ENCODE results near the gene CRELD2.

The CRELD2 gene

DNA sequence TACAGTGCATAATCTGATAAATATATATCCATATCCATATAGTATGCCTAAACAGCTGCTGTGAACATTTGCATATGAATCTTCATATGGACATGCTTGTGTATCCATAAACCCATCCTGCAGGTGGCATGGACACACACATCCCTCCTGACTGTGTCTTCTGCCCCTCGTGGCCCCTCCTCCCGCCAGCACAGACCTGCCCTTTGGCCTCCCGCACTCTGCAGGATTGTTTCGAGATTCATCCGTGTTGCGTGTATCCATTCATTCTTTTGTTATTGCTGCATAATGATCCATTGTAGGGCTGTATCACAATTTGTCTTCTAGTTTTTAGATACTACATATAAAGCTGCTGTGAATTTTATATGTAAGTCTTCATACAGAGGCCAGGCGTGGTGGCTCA, 40.8 kb upstream of the CRELD2 start:
- no peak for DNase-seq (ENCODE audit: low spot score)
- TF ChIP-seq, protein P1, sequence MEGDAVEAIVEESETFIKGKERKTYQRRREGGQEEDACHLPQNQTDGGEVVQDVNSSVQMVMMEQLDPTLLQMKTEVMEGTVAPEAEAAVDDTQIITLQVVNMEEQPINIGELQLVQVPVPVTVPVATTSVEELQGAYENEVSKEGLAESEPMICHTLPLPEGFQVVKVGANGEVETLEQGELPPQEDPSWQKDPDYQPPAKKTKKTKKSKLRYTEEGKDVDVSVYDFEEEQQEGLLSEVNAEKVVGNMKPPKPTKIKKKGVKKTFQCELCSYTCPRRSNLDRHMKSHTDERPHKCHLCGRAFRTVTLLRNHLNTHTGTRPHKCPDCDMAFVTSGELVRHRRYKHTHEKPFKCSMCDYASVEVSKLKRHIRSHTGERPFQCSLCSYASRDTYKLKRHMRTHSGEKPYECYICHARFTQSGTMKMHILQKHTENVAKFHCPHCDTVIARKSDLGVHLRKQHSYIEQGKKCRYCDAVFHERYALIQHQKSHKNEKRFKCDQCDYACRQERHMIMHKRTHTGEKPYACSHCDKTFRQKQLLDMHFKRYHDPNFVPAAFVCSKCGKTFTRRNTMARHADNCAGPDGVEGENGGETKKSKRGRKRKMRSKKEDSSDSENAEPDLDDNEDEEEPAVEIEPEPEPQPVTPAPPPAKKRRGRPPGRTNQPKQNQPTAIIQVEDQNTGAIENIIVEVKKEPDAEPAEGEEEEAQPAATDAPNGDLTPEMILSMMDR (IDR thresholded peaks at IDR 0.05): no peak
- Histone ChIP-seq H3K4me3 (no peak overlapping the region), H3K27ac (no peak overlapping the region)

DNA sequence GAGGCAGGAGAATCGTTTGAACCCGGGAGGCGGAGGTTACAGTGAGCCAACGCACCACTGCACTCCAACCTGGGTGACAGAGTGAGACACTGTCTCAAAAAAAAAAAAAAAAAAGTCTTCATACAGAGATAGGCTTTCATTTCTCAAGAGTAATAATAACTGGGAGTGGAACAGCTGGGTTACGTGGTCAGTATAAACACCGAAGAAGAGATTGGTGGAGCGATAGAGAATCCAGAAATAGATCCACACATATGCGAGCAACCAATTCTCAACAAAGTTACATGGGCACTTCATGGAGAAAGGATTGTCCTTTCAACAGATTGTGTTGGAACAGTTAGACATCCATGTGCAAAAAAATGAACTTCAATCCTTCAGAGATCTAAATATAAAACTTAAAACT, 40.2 kb upstream of the CRELD2 start:
- TF ChIP-seq, protein P1 (IDR thresholded peaks at IDR 0.05): no peak
- no peak overlapping the region for H3K27ac ChIP-seq
- no peak overlapping the region for H3K4me3 ChIP-seq
- no peak for DNase-seq (ENCODE audit: low spot score)

DNA sequence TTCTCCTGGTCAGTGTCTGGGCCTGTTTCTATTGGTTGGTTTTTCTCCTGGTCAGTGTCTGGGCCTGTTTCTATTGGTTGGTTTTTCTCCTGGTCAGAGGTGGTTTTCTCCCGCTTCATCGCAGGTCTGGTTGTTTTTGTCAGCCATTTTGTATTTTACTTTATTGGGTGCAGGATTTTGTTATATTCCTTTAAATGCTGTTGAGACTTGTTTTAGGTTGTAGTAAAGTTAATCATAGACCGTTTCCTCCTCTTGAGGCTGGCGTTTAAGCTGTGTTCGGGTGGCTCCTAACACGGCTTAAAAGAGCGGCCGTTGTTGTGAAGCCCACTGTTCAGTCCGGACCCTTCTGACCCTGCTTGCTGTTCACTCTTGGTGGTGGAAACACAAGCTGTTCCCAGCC, 38.6 kb upstream of the CRELD2 start:
- DNase-seq (ENCODE audit: low spot score): no peak
- Histone ChIP-seq H3K4me3 (no peak overlapping the region), H3K27ac (no peak overlapping the region)
- TF ChIP-seq, protein P1 (IDR thresholded peaks at IDR 0.05): no peak

DNA sequence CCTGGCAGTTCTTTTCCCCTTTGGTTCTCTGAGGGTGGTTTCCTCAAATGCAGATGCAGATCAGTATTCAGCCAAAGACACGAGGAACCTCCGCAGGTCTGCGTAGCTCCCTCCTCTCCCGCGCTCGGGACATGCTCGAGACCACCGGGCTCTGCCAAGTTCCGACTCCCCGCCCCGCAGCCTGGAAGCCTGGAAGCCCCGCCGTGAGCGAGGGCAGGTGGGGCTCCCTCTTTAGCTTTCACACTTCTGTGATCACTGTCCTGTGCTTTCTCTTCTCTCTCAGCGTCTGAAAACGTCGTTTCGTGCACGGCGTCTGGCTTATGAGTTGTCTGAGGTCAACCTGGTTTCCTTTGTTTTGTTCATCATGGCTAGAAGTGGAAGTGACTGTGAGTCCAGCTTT, 38.2 kb upstream of the CRELD2 start:
- no peak overlapping the region for H3K27ac ChIP-seq

DNA sequence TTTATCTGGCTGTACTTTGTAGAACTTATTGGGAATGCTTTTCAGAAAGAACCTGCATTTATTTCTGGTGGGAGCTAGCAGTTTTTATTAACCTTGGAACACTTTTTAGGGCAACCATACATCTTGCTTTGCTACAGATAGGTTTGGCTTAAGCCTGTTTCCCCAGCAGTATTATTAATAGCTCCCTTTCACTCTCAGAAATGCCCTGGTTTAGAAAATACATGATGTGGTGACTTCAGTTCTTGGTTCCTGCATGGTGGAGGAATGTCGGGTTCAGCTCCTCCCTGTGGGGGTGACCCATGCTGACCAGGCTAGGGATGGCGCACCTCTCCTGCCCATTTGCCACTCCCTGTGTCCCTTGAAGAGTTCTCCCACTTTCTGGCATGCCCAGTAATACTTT, 36.6 kb upstream of the CRELD2 start:
- DNase-seq (ENCODE audit: low spot score): no peak
- Histone ChIP-seq H3K27ac (no peak overlapping the region), H3K4me3 (no peak overlapping the region)
- TF ChIP-seq, protein P1 (IDR thresholded peaks at IDR 0.05): no peak

More for the DNA sequence above, 38.2 kb upstream of the CRELD2 start:
- TF ChIP-seq, protein P1 (IDR thresholded peaks at IDR 0.05): no peak
- DNase-seq (ENCODE audit: low spot score): no peak
- no peak overlapping the region for H3K4me3 ChIP-seq

DNA sequence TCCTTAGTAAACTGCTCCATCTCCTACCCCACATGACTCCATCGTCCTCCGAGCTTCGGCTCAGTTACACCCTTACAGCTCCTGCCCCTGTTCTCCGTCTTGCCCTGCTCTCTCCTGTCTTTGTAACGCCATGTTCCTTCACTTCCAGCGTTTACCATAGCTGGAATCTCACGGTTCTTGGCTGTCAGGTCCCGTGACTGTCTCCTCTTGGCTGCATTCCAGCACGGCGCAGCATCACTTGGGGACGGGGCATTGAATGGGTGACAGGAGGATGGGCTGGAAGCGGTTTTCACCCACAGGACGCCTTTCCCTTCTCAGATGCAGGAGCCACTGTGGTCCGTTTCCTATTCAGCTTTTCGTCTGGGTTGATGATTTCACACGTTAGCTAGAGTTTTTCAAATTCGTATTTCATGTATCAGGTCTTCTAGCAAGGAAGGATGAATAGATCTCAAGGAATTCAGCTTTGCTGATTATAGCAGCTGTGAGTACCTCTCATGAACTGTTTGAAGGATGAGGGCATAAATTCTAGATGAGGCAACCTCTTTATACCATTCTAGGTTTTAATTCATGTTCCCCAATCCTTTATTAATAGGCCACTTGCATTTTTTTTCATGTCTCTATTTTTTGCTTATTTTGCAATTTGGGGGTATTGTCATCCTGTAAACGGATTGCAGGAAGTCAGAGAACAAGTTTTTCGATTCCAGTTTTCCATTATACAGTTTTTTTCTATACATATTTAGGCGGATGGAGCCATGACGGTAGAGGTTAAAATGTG, 35.7 kb upstream of the CRELD2 start:
- TF ChIP-seq, protein P1 (IDR thresholded peaks at IDR 0.05): no peak
- Histone ChIP-seq H3K27ac (no peak overlapping the region), H3K4me3 (no peak overlapping the region)
- no peak for DNase-seq (ENCODE audit: low spot score)

DNA sequence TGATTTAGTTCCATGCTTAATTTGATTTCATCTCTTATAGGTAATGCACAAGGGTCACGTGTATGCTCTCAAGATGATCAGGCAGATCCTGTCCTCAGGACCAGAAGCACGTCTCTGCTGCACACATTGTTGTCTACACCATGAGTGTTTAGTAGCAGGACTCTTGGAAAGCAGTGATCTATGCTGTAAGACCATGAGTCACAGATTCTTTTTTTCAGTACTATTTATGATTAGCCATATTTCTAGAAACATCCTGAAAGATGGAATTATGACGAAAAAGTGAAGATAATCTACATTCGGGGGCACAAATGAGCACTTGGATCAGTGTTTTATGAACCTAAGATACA, 35.2 kb upstream of the CRELD2 start:
- Histone ChIP-seq H3K27ac (no peak overlapping the region), H3K4me3 (no peak overlapping the region)
- DNase-seq (ENCODE audit: low spot score): no peak
- TF ChIP-seq, protein P1 (IDR thresholded peaks at IDR 0.05): no peak
